ENCODE measurements around the gene ASB6.
A peak's percentile ranks its signal among the peaks of the same experiment; 100 is the strongest.
"Not testable (repeated sequence)": the region's sequence is repeated elsewhere in the genome, so short reads cannot be mapped to it uniquely, and the experiment has no call there.

The ASB6 gene

GRCh38 chr9:129598089-129598596, 43.8 kb downstream of the ASB6 start:
- Histone ChIP-seq H3K4me3 (ENCODE audit: low read length) (peak overlapping the region; percentile 55), H3K9me3 (ENCODE audit: low read length) (no peaks in the 10 kb centered on the region), H3K36me3 (ENCODE audit: insufficient read depth, low read length) (no peaks in the 10 kb centered on the region), H3K27me3 (ENCODE audit: insufficient read depth, low read length) (no peaks in the 10 kb centered on the region), H3K4me1 (ENCODE audit: insufficient read depth, low read length) (peaks cover 20% of the 10 kb centered on the region), H2AFZ (ENCODE audit: low read depth, low read length) (no peak overlapping the region)

- no peaks in the 10 kb centered on the region for H3K27me3 ChIP-seq (ENCODE audit: insufficient read depth, low read length)
- H3K4me3 ChIP-seq (ENCODE audit: low read length), result peak overlapping the region; percentile 55
- H3K9me3 ChIP-seq (ENCODE audit: low read length), result no peaks in the 10 kb centered on the region
- H2AFZ ChIP-seq (ENCODE audit: low read depth, low read length), result no peak overlapping the region
- no peaks in the 10 kb centered on the region for H3K36me3 ChIP-seq (ENCODE audit: insufficient read depth, low read length)
- H3K4me1 ChIP-seq (ENCODE audit: insufficient read depth, low read length), result peaks cover 16% of the 10 kb centered on the region
Measured at GRCh38 chr9:129597355-129598088, 44.4 kb downstream of the ASB6 start.

GRCh38 chr9:129596541-129597331, 45.2 kb downstream of the ASB6 start:
- Histone ChIP-seq H3K27me3 (ENCODE audit: insufficient read depth, low read length) (no peaks in the 10 kb centered on the region), H3K4me3 (ENCODE audit: low read length) (peak overlapping the region; percentile 55), H2AFZ (ENCODE audit: low read depth, low read length) (peak overlapping the region; percentile 31), H3K4me1 (ENCODE audit: insufficient read depth, low read length) (peaks cover 16% of the 10 kb centered on the region), H3K36me3 (ENCODE audit: insufficient read depth, low read length) (no peaks in the 10 kb centered on the region), H3K9me3 (ENCODE audit: low read length) (no peaks in the 10 kb centered on the region)

GRCh38 chr9:129595903-129596540, 45.9 kb downstream of the ASB6 start:
- Histone ChIP-seq H3K27me3 (ENCODE audit: insufficient read depth, low read length) (no peaks in the 10 kb centered on the region), H2AFZ (ENCODE audit: low read depth, low read length) (no peak overlapping the region), H3K9me3 (ENCODE audit: low read length) (no peaks in the 10 kb centered on the region), H3K36me3 (ENCODE audit: insufficient read depth, low read length) (no peaks in the 10 kb centered on the region), H3K4me3 (ENCODE audit: low read length) (no peak overlapping the region), H3K4me1 (ENCODE audit: insufficient read depth, low read length) (peaks cover 16% of the 10 kb centered on the region)

GRCh38 chr9:129595311-129595741, 46.6 kb downstream of the ASB6 start:
- no peaks in the 10 kb centered on the region for H3K9me3 ChIP-seq (ENCODE audit: low read length)
- H3K27me3 ChIP-seq (ENCODE audit: insufficient read depth, low read length), result no peaks in the 10 kb centered on the region
- H3K36me3 ChIP-seq (ENCODE audit: insufficient read depth, low read length), result no peaks in the 10 kb centered on the region
- H2AFZ ChIP-seq (ENCODE audit: low read depth, low read length), result no peak overlapping the region
- H3K4me1 ChIP-seq (ENCODE audit: insufficient read depth, low read length), result peaks cover 16% of the 10 kb centered on the region
- H3K4me3 ChIP-seq (ENCODE audit: low read length), result no peak overlapping the region

GRCh38 chr9:129594632-129595031, 47.3 kb downstream of the ASB6 start:
- no peak overlapping the region for H3K4me3 ChIP-seq (ENCODE audit: low read length)

GRCh38 chr9:129592790-129593189, 49.2 kb downstream of the ASB6 start:
- H2AFZ ChIP-seq (ENCODE audit: low read depth, low read length); H3K4me1 ChIP-seq (ENCODE audit: insufficient read depth, low read length); H3K27me3 ChIP-seq (ENCODE audit: insufficient read depth, low read length): not testable (repeated sequence)

More at GRCh38 chr9:129594632-129595031, 47.3 kb downstream of the ASB6 start:
- H3K27me3 ChIP-seq (ENCODE audit: insufficient read depth, low read length), result no peaks in the 10 kb centered on the region
- no peak overlapping the region for H2AFZ ChIP-seq (ENCODE audit: low read depth, low read length)
- no peaks in the 10 kb centered on the region for H3K36me3 ChIP-seq (ENCODE audit: insufficient read depth, low read length)
- H3K9me3 ChIP-seq (ENCODE audit: low read length), result no peaks in the 10 kb centered on the region
- H3K4me1 ChIP-seq (ENCODE audit: insufficient read depth, low read length), result peaks cover 16% of the 10 kb centered on the region

GRCh38 chr9:129591916-129592315, 50.0 kb downstream of the ASB6 start:
- Histone ChIP-seq H3K36me3 (ENCODE audit: insufficient read depth, low read length) (no peaks in the 10 kb centered on the region), H3K9me3 (ENCODE audit: low read length) (no peaks in the 10 kb centered on the region), H3K4me1 (ENCODE audit: insufficient read depth, low read length) (peaks cover 3% of the 10 kb centered on the region), H3K4me3 (ENCODE audit: low read length) (no peak overlapping the region), H3K27me3 (ENCODE audit: insufficient read depth, low read length) (no peaks in the 10 kb centered on the region), H2AFZ (ENCODE audit: low read depth, low read length) (no peak overlapping the region)

More at GRCh38 chr9:129592790-129593189, 49.2 kb downstream of the ASB6 start:
- not testable (repeated sequence) for H3K4me3 ChIP-seq (ENCODE audit: low read length); H3K9me3 ChIP-seq (ENCODE audit: low read length); H3K36me3 ChIP-seq (ENCODE audit: insufficient read depth, low read length)

GRCh38 chr9:129590466-129590865, 51.5 kb downstream of the ASB6 start:
- Histone ChIP-seq H3K36me3 (ENCODE audit: insufficient read depth, low read length) (no peaks in the 10 kb centered on the region), H2AFZ (ENCODE audit: low read depth, low read length) (no peak overlapping the region), H3K9me3 (ENCODE audit: low read length) (no peaks in the 10 kb centered on the region), H3K4me3 (ENCODE audit: low read length) (no peak overlapping the region), H3K4me1 (ENCODE audit: insufficient read depth, low read length) (no peaks in the 10 kb centered on the region), H3K27me3 (ENCODE audit: insufficient read depth, low read length) (no peaks in the 10 kb centered on the region)

- no peaks in the 10 kb centered on the region for H3K9me3 ChIP-seq (ENCODE audit: low read length)
- H3K36me3 ChIP-seq (ENCODE audit: insufficient read depth, low read length), result no peaks in the 10 kb centered on the region
- H3K27me3 ChIP-seq (ENCODE audit: insufficient read depth, low read length), result no peaks in the 10 kb centered on the region
- no peaks in the 10 kb centered on the region for H3K4me1 ChIP-seq (ENCODE audit: insufficient read depth, low read length)
- no peak overlapping the region for H3K4me3 ChIP-seq (ENCODE audit: low read length)
- no peak overlapping the region for H2AFZ ChIP-seq (ENCODE audit: low read depth, low read length)
Measured at GRCh38 chr9:129587487-129588262, 54.3 kb downstream of the ASB6 start.

GRCh38 chr9:129586685-129587084, 55.3 kb downstream of the ASB6 start:
- H3K4me1 ChIP-seq (ENCODE audit: insufficient read depth, low read length), result no peaks in the 10 kb centered on the region
- H2AFZ ChIP-seq (ENCODE audit: low read depth, low read length), result no peak overlapping the region
- H3K27me3 ChIP-seq (ENCODE audit: insufficient read depth, low read length), result no peaks in the 10 kb centered on the region
- no peaks in the 10 kb centered on the region for H3K36me3 ChIP-seq (ENCODE audit: insufficient read depth, low read length)
- no peak overlapping the region for H3K4me3 ChIP-seq (ENCODE audit: low read length)
- no peaks in the 10 kb centered on the region for H3K9me3 ChIP-seq (ENCODE audit: low read length)

- Histone ChIP-seq H3K9me3 (ENCODE audit: low read length) (no peaks in the 10 kb centered on the region), H3K4me3 (ENCODE audit: low read length) (no peak overlapping the region), H3K4me1 (ENCODE audit: insufficient read depth, low read length) (no peaks in the 10 kb centered on the region), H2AFZ (ENCODE audit: low read depth, low read length) (no peak overlapping the region), H3K36me3 (ENCODE audit: insufficient read depth, low read length) (no peaks in the 10 kb centered on the region), H3K27me3 (ENCODE audit: insufficient read depth, low read length) (no peaks in the 10 kb centered on the region)
Measured at GRCh38 chr9:129586245-129586644, 55.7 kb downstream of the ASB6 start.

Data from neuron (in vitro differentiated cells).